C4-2B (cell line): Measurements from ENCODE around the gene SHISA7.

Source experiments
- ZFX ChIP-seq: fragments of 450-650 bp; IDR thresholded peaks from 2 replicates; pipeline ENCODE4 v1.6.1; 2017
- TF ChIP-seq, protein P1 (sequence below): fragments of 450-650 bp; conservative IDR thresholded peaks from 2 replicates; pipeline ENCODE4 v1.5.1; 2017; ENCODE audit warnings: mild to moderate bottlenecking

DNA sequence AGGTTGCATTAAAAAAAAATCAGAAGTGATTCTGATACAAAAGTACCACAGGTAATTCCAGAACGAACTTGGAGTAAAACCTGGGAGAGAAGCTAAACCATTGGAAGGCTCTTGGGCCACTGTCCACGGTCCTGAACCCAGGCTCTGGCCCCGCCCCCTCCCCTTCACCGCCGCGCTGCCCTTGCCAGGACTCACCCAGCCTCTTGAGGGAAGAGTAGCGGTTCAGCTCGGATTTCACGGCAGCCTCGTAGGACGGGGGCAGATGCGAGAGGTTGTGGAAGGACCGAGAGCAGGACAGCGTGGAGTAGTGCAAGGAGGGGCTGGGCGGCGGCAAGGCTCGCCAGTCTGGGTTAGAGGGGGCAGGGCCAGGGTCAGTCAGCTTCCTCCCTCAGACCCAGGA is 5.7 kb downstream of the SHISA7 start:
- TF ChIP-seq, protein P1, sequence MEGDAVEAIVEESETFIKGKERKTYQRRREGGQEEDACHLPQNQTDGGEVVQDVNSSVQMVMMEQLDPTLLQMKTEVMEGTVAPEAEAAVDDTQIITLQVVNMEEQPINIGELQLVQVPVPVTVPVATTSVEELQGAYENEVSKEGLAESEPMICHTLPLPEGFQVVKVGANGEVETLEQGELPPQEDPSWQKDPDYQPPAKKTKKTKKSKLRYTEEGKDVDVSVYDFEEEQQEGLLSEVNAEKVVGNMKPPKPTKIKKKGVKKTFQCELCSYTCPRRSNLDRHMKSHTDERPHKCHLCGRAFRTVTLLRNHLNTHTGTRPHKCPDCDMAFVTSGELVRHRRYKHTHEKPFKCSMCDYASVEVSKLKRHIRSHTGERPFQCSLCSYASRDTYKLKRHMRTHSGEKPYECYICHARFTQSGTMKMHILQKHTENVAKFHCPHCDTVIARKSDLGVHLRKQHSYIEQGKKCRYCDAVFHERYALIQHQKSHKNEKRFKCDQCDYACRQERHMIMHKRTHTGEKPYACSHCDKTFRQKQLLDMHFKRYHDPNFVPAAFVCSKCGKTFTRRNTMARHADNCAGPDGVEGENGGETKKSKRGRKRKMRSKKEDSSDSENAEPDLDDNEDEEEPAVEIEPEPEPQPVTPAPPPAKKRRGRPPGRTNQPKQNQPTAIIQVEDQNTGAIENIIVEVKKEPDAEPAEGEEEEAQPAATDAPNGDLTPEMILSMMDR = no peak
- no peak for TF ChIP-seq ZFX
